Ovary (tissue), 3 donors: ENCODE data around the gene HOOK2.

Source experiments
- CTCF ChIP-seq, 3 donors: fragments of 450-650 bp in 2 of 3; fragments of 200-600 bp in 1 of 3; IDR thresholded peaks; one replicate each; pipeline versions ENCODE4 v1.5.1 to v1.8.0; 2016 to 2022; ENCODE audit warnings: antibody characterized with exemption in 3 of 3, mild to moderate bottlenecking in 1 of 3
- POLR2A ChIP-seq: fragments of 450-650 bp; IDR thresholded peaks from one replicate; pipeline ENCODE4 v1.6.1; 2017; ENCODE audit warnings: antibody characterized with exemption, mild to moderate bottlenecking, moderate library complexity
- donor health status: DM: no; HTN: no; CAD: no.

- TF ChIP-seq CTCF (IDR thresholded peaks at IDR 0.05) (no peak), POLR2A (no peak)
These were observed 39.7 kb upstream of the HOOK2 start for GRCh38 chr19:12815088-12815487.
